Measurements from ENCODE around the gene AKAP9.

GRCh38 chr7:91979590-91979989 is 38.9 kb downstream of the AKAP9 start:
- TF ChIP-seq POLR2A (IDR thresholded peaks at IDR 0.05) (no peak), CTCF (IDR thresholded peaks at IDR 0.05) (no peak)

Data from uterus (tissue), 2 donors.